ENCODE measurements around the gene MYL9. TPM values are rescaled to one million over a fixed set of nuclear protein-coding genes. Genes with fewer than 3 reads are reported as not detected.

MYL9 gene
- total RNA-seq, 4 donors from 2014 or later, result 60.9 to 161 (median 80.3) TPM

- no peaks in the 10 kb centered on the region for H3K9me3 ChIP-seq
- H3K4me3 ChIP-seq (replicated peaks in 1 of 3), result no peak overlapping the region
- intact Hi-C loops (cut with DNase I), result no loop called here
- DNase-seq, result no peak
- no peak for TF ChIP-seq POLR2A (IDR thresholded peaks at IDR 0.05)
- TF ChIP-seq CTCF (IDR thresholded peaks at IDR 0.05), result no peak
- WGBS, 2 donors, result 93% methylated on average over 24 to 31 of the region's 33 CpGs
- H3K36me3 ChIP-seq, result peaks cover 40 to 54% of the 10 kb centered on the region in 2 donors
- peaks cover 17 to 23% of the 10 kb centered on the region in 2 donors for H3K4me1 ChIP-seq
- H3K27ac ChIP-seq, result no peak overlapping the region
- H3K27me3 ChIP-seq, result no peaks in the 10 kb centered on the region
These were observed 44.3 kb upstream of the MYL9 start for GRCh38 chr20:36496707-36497669.

DNA sequence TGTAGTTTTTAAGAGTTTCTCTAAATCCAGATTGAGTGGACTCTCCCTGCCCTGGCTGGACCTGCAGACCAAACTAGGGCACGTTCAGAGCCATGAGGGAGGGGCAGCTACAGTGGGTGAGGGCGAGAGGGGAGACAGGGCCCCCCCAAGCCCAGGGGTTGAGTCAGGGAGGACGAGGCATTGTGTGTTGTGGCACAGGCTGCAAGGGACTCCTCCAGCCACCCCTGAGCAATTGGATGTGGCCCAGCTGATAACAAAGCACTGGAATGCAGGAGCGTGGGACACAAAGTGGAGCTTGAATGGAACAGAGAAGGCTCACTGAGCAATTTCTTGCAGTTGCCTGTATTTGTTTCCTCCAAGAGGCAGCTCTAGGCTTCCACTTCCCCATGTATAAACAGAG lies 43.5 kb upstream of the MYL9 start:
- Histone ChIP-seq H3K27ac (no peak overlapping the region), H3K9me3 (no peaks in the 10 kb centered on the region), H3K36me3 (peaks cover 41 to 62% of the 10 kb centered on the region in 2 donors), H3K4me3 (replicated peaks in 1 of 3) (no peak overlapping the region), H3K4me1 (peaks cover 8 to 14% of the 10 kb centered on the region in 2 donors), H3K27me3 (no peaks in the 10 kb centered on the region)
- TF ChIP-seq POLR2A (IDR thresholded peaks at IDR 0.05) (no peak), CTCF (IDR thresholded peaks at IDR 0.05) (no peak)
- 80 to 86% methylated on average over 3 to 4 of the region's 4 CpGs for WGBS, 2 donors
- no peak for DNase-seq
- intact Hi-C loops (cut with DNase I), result no loop called here

- peaks cover under 1 to 7% of the 10 kb centered on the region in 2 donors for H3K4me1 ChIP-seq
- TF ChIP-seq POLR2A (IDR thresholded peaks at IDR 0.05) (no peak), CTCF (IDR thresholded peaks at IDR 0.05) (no peak)
- intact Hi-C loops (cut with DNase I), result no loop called here
- H3K36me3 ChIP-seq, result peaks cover 45 to 64% of the 10 kb centered on the region in 2 donors
- 80 to 91% methylated on average over 12 to 14 of the region's 14 CpGs for WGBS, 2 donors
- H3K4me3 ChIP-seq (replicated peaks in 1 of 3), result no peak overlapping the region
- no peaks in the 10 kb centered on the region for H3K9me3 ChIP-seq
- no peak for DNase-seq
- H3K27me3 ChIP-seq, result no peaks in the 10 kb centered on the region
- no peak overlapping the region for H3K27ac ChIP-seq
These were observed 42.7 kb upstream of the MYL9 start for GRCh38 chr20:36498386-36499179.

DNA sequence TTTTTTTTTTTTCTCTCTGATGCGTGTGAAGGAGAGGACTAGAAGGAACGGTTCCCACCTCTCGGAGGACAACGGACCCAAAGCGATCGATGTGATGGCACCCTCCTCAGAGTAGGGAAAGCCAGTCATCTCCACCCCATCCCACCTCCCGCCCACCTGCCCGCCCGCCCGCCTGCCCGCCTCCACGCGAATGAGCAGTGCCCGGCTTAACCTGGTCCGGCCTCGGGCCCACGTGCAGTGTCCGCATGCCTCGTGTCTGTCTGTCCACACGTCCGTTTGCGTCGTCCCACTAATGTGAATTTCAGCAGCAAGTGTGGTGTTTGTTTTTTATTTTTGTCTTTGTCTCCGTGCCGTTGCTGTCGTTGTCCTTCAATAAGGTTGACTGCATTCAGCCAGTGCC lies 42.1 kb upstream of the MYL9 start:
- 91 to 93% methylated on average over 23 to 26 of the region's 26 CpGs for WGBS, 2 donors
- no peak for DNase-seq
- H3K9me3 ChIP-seq, result no peaks in the 10 kb centered on the region
- H3K27me3 ChIP-seq, result no peaks in the 10 kb centered on the region
- H3K4me1 ChIP-seq, result peaks cover 0 to under 1% of the 10 kb centered on the region in 2 donors
- intact Hi-C loops (cut with DNase I), result no loop called here
- H3K27ac ChIP-seq, result no peak overlapping the region
- H3K36me3 ChIP-seq, result peaks cover 49 to 67% of the 10 kb centered on the region in 2 donors
- no peak for TF ChIP-seq CTCF (IDR thresholded peaks at IDR 0.05)
- TF ChIP-seq POLR2A (IDR thresholded peaks at IDR 0.05), result no peak
- no peak overlapping the region for H3K4me3 ChIP-seq (replicated peaks in 1 of 3)
